ENCODE measurements around the gene PITPNC1. TPM values are rescaled to one million over a fixed set of nuclear protein-coding genes. Genes with fewer than 3 reads are reported as not detected.

PITPNC1 gene
- total RNA-seq, 1 donor from 2014 or later, result 39.7 TPM

DNA sequence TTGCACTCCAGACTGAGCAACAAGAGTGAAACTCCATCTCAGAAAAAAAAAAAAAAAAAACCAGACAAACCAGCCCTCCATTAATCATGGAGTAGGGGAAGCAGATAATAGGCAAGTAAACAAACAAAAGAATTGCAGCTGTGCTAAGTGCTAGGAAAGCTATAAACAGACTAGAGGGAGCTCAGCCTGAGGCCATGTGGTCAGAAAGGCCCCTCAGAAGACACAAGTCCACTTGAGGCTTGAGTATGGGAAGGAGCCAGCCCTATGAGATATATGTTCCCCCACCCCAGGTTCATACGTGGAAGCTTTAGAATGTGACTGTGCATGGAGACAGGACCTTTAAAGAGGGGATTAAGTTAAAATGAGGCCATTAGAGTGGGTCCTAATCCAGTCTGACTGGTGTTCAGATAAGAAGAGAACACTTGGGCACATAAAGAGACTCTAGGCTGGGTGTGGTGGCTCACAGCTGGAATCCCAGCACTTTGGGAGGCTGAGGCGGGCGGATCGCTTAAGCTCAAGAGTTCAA, 208.1 kb downstream of the PITPNC1 start:
- Mint-ChIP-seq H3K27me3 (ENCODE audit: unreplicated experiment) (peaks cover 4% of the 10 kb centered on the region), H3K4me3 (ENCODE audit: unreplicated experiment) (no peak overlapping the region), H3K36me3 (ENCODE audit: low read depth, unreplicated experiment) (peaks cover 21% of the 10 kb centered on the region), H3K9me3 (ENCODE audit: unreplicated experiment) (no peaks in the 10 kb centered on the region), H3K27ac (ENCODE audit: unreplicated experiment) (no peak overlapping the region), H3K4me1 (ENCODE audit: unreplicated experiment) (no peaks in the 10 kb centered on the region)
- DNase-seq (ENCODE audit: low spot score), result no peak
- TF ChIP-seq, protein P1, sequence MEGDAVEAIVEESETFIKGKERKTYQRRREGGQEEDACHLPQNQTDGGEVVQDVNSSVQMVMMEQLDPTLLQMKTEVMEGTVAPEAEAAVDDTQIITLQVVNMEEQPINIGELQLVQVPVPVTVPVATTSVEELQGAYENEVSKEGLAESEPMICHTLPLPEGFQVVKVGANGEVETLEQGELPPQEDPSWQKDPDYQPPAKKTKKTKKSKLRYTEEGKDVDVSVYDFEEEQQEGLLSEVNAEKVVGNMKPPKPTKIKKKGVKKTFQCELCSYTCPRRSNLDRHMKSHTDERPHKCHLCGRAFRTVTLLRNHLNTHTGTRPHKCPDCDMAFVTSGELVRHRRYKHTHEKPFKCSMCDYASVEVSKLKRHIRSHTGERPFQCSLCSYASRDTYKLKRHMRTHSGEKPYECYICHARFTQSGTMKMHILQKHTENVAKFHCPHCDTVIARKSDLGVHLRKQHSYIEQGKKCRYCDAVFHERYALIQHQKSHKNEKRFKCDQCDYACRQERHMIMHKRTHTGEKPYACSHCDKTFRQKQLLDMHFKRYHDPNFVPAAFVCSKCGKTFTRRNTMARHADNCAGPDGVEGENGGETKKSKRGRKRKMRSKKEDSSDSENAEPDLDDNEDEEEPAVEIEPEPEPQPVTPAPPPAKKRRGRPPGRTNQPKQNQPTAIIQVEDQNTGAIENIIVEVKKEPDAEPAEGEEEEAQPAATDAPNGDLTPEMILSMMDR (IDR thresholded peaks at IDR 0.05; ENCODE audit: unreplicated experiment), result no peak

DNA sequence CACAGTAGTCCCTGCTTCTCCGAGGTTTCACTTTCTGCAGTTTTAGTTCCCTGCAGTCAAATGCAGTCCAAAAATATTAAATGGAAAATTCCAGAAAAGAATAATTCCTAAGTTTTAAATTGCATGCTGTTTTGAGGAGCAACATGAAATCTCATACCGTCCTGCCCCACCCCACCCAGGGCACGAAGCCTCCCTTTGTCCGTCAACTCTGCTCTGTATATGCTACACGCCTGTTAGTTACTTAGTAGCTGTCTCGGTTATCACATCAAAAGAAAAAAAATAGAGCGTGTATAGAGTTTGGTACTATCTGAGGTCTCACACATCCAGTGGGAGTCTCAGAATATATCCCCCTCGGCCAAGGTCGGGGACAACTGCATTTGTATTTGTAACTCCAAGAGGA, 211.2 kb downstream of the PITPNC1 start:
- H3K27me3 Mint-ChIP-seq (ENCODE audit: unreplicated experiment), result peaks cover 4% of the 10 kb centered on the region
- no peak overlapping the region for H3K27ac Mint-ChIP-seq (ENCODE audit: unreplicated experiment)

DNA sequence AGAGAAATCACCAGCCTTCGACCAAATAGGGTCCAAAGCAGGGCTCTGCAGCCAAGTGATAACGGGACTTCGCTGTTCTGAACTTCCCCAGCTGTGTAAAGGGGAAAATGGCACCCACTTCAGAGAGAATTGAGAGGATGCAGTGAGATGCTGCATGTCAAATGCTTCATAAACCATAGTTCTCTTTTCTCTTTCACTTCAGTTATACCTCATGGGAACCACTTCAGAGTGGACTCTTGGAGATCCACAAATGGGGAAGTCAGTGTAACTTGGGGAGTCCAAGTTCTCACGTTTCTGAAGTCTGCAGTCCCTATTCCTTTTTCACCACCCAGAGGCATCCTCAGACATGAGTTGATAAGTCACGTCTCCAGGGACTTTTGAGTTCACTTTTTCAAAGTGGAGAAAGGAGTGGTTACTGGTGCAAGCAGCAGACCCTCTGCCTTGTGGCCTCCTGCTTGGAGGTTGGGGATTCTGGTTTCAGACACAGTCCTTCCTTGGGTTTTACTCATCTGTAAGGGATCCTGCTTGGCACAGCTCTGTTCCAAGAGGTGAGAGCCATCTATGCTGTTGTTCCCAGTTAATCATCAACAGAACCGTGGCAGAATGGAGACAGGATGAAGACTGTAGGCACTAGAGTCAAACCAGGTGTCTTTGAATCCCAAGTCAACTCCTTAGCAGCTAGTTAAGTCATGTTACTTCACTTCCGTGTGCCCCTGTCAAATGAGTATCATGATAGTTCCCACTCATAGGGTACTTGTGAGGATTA, 217.2 kb downstream of the PITPNC1 start:
- no peak overlapping the region for H3K4me3 Mint-ChIP-seq (ENCODE audit: unreplicated experiment)
- no peaks in the 10 kb centered on the region for H3K4me1 Mint-ChIP-seq (ENCODE audit: unreplicated experiment)
- no peak overlapping the region for H3K27ac Mint-ChIP-seq (ENCODE audit: unreplicated experiment)
- TF ChIP-seq, protein P1 (IDR thresholded peaks at IDR 0.05; ENCODE audit: unreplicated experiment), result no peak
- peaks cover 6% of the 10 kb centered on the region for H3K36me3 Mint-ChIP-seq (ENCODE audit: low read depth, unreplicated experiment)
- peaks cover 3% of the 10 kb centered on the region for H3K27me3 Mint-ChIP-seq (ENCODE audit: unreplicated experiment)
- no peaks in the 10 kb centered on the region for H3K9me3 Mint-ChIP-seq (ENCODE audit: unreplicated experiment)
- no peak for DNase-seq (ENCODE audit: low spot score)

More for the DNA sequence above, 211.2 kb downstream of the PITPNC1 start:
- Mint-ChIP-seq H3K4me1 (ENCODE audit: unreplicated experiment) (no peaks in the 10 kb centered on the region), H3K36me3 (ENCODE audit: low read depth, unreplicated experiment) (peaks cover 16% of the 10 kb centered on the region), H3K4me3 (ENCODE audit: unreplicated experiment) (no peak overlapping the region), H3K9me3 (ENCODE audit: unreplicated experiment) (no peaks in the 10 kb centered on the region)
- no peak for DNase-seq (ENCODE audit: low spot score)
- TF ChIP-seq, protein P1 (IDR thresholded peaks at IDR 0.05; ENCODE audit: unreplicated experiment), result no peak

DNA sequence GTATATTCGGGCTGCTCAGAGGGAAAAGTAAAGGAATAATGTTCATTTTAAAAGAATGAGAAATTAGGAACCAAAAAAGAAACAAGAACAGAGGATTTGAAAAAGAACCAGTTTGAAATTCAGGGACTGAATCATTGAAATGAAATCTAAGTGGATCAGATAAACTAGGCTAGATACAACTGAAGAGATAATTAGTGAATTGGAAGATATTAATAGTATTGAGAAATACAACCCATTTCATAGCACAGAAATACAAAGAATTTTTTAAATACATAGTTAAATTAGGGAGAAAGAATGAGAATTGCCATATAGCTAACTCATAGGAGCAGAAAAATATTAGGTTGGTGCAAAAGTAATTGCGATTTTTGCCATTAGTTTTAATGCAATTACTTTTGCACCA, 223.3 kb downstream of the PITPNC1 start:
- no peak overlapping the region for H3K27ac Mint-ChIP-seq (ENCODE audit: unreplicated experiment)
- no peaks in the 10 kb centered on the region for H3K27me3 Mint-ChIP-seq (ENCODE audit: unreplicated experiment)
- H3K36me3 Mint-ChIP-seq (ENCODE audit: low read depth, unreplicated experiment), result peaks cover 10% of the 10 kb centered on the region
- no peak for DNase-seq (ENCODE audit: low spot score)
- no peaks in the 10 kb centered on the region for H3K9me3 Mint-ChIP-seq (ENCODE audit: unreplicated experiment)
- H3K4me3 Mint-ChIP-seq (ENCODE audit: unreplicated experiment), result no peak overlapping the region
- TF ChIP-seq, protein P1 (IDR thresholded peaks at IDR 0.05; ENCODE audit: unreplicated experiment), result no peak
- peaks cover 12% of the 10 kb centered on the region for H3K4me1 Mint-ChIP-seq (ENCODE audit: unreplicated experiment)

DNA sequence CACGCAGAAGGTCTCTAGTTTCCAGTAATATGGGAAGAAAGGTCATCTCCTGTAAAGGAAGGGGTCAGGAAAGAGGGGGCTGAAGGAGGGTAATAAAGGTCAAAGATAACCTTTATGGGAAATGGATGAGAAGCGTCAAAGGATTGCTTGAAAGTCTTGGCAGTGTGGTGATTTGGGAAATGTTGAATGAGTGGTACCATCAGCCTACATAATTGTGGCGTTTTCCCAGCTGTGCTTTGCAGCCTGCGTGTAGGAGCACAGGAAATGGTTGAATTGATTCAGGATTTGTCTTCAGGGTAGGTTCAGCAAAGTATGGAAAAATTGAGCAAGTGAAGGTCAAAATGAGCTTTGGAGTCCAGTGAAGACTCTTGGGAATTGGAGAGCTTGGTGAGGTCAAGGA, 224.8 kb downstream of the PITPNC1 start:
- TF ChIP-seq, protein P1 (IDR thresholded peaks at IDR 0.05; ENCODE audit: unreplicated experiment), result no peak
- Mint-ChIP-seq H3K4me3 (ENCODE audit: unreplicated experiment) (no peak overlapping the region), H3K36me3 (ENCODE audit: low read depth, unreplicated experiment) (peaks cover 10% of the 10 kb centered on the region), H3K27ac (ENCODE audit: unreplicated experiment) (no peak overlapping the region), H3K4me1 (ENCODE audit: unreplicated experiment) (peaks cover 12% of the 10 kb centered on the region), H3K9me3 (ENCODE audit: unreplicated experiment) (no peaks in the 10 kb centered on the region), H3K27me3 (ENCODE audit: unreplicated experiment) (no peaks in the 10 kb centered on the region)
- no peak for DNase-seq (ENCODE audit: low spot score)
